ENCODE results near the gene SERPINA4. TPM values are rescaled to one million over a fixed set of nuclear protein-coding genes. Genes with fewer than 3 reads are reported as not detected.

The SERPINA4 gene
- total and polyA plus RNA-seq, 2 of the 13 experiments (the other 11 are each of a cell fraction or from before 2014, with no cell fraction given) = 39.1 to 57.8 TPM

- TF ChIP-seq, protein P1, sequence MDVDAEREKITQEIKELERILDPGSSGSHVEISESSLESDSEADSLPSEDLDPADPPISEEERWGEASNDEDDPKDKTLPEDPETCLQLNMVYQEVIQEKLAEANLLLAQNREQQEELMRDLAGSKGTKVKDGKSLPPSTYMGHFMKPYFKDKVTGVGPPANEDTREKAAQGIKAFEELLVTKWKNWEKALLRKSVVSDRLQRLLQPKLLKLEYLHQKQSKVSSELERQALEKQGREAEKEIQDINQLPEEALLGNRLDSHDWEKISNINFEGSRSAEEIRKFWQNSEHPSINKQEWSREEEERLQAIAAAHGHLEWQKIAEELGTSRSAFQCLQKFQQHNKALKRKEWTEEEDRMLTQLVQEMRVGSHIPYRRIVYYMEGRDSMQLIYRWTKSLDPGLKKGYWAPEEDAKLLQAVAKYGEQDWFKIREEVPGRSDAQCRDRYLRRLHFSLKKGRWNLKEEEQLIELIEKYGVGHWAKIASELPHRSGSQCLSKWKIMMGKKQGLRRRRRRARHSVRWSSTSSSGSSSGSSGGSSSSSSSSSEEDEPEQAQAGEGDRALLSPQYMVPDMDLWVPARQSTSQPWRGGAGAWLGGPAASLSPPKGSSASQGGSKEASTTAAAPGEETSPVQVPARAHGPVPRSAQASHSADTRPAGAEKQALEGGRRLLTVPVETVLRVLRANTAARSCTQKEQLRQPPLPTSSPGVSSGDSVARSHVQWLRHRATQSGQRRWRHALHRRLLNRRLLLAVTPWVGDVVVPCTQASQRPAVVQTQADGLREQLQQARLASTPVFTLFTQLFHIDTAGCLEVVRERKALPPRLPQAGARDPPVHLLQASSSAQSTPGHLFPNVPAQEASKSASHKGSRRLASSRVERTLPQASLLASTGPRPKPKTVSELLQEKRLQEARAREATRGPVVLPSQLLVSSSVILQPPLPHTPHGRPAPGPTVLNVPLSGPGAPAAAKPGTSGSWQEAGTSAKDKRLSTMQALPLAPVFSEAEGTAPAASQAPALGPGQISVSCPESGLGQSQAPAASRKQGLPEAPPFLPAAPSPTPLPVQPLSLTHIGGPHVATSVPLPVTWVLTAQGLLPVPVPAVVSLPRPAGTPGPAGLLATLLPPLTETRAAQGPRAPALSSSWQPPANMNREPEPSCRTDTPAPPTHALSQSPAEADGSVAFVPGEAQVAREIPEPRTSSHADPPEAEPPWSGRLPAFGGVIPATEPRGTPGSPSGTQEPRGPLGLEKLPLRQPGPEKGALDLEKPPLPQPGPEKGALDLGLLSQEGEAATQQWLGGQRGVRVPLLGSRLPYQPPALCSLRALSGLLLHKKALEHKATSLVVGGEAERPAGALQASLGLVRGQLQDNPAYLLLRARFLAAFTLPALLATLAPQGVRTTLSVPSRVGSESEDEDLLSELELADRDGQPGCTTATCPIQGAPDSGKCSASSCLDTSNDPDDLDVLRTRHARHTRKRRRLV (CRISPR knock-in tag; IDR thresholded peaks at IDR 0.05) = no peak
- TF ChIP-seq RNF2 (conservative IDR thresholded peaks at IDR 0.05; ENCODE audit: low read depth) (no peak), ZNF619 (CRISPR knock-in tag; IDR thresholded peaks at IDR 0.05) (0 out of 2 replicates have a peak, but pooled peaks have one; percentile 73), SAFB2 (CRISPR knock-in tag; IDR thresholded peaks at IDR 0.05; ENCODE audit: borderline replicate concordance, low read depth) (peak; percentile 42; the same call in 1 of the 2 replicates), ATF7-NPFF (CRISPR knock-in tag; IDR thresholded peaks at IDR 0.05; ENCODE audit: low read depth) (0 out of 2 replicates have a peak, but pooled peaks have one; percentile 10), FOSL2 (CRISPR knock-in tag; IDR thresholded peaks at IDR 0.05) (peak; percentile 28; the same call in 1 of the 2 replicates), POLR2AphosphoS2 (IDR thresholded peaks at IDR 0.05; ENCODE audit: low read depth, low read length) (no peak), NFKB2 (CRISPR knock-in tag; IDR thresholded peaks at IDR 0.05; ENCODE audit: borderline replicate concordance) (0 out of 2 replicates have a peak, but pooled peaks have one; percentile 6), ZNF441 (CRISPR knock-in tag; IDR thresholded peaks at IDR 0.05; ENCODE audit: borderline replicate concordance) (no peak), JDP2 (CRISPR knock-in tag; IDR thresholded peaks at IDR 0.05; ENCODE audit: borderline replicate concordance) (no peak), ZNF503 (CRISPR knock-in tag; IDR thresholded peaks at IDR 0.05) (peak; percentile 43; the same call in 1 of the 2 replicates)
- TF ChIP-seq, protein P2, sequence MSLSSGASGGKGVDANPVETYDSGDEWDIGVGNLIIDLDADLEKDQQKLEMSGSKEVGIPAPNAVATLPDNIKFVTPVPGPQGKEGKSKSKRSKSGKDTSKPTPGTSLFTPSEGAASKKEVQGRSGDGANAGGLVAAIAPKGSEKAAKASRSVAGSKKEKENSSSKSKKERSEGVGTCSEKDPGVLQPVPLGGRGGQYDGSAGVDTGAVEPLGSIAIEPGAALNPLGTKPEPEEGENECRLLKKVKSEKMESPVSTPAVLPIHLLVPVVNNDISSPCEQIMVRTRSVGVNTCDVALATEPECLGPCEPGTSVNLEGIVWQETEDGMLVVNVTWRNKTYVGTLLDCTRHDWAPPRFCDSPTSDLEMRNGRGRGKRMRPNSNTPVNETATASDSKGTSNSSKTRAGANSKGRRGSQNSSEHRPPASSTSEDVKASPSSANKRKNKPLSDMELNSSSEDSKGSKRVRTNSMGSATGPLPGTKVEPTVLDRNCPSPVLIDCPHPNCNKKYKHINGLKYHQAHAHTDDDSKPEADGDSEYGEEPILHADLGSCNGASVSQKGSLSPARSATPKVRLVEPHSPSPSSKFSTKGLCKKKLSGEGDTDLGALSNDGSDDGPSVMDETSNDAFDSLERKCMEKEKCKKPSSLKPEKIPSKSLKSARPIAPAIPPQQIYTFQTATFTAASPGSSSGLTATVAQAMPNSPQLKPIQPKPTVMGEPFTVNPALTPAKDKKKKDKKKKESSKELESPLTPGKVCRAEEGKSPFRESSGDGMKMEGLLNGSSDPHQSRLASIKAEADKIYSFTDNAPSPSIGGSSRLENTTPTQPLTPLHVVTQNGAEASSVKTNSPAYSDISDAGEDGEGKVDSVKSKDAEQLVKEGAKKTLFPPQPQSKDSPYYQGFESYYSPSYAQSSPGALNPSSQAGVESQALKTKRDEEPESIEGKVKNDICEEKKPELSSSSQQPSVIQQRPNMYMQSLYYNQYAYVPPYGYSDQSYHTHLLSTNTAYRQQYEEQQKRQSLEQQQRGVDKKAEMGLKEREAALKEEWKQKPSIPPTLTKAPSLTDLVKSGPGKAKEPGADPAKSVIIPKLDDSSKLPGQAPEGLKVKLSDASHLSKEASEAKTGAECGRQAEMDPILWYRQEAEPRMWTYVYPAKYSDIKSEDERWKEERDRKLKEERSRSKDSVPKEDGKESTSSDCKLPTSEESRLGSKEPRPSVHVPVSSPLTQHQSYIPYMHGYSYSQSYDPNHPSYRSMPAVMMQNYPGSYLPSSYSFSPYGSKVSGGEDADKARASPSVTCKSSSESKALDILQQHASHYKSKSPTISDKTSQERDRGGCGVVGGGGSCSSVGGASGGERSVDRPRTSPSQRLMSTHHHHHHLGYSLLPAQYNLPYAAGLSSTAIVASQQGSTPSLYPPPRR (CRISPR knock-in tag; IDR thresholded peaks at IDR 0.05; ENCODE audit: borderline replicate concordance) = peak; percentile 47; the same call in 1 of the 2 replicates
Observed at GRCh38 chr14:94548131-94548998, 12.9 kb upstream of the SERPINA4 start (continued).

Measured in HepG2 (cell line).